SIG-M5 (cell line): ENCODE measurements around the gene KNDC1.
"Not testable (repeated sequence)": the region's sequence is repeated elsewhere in the genome, so short reads cannot be mapped to it uniquely, and the experiment has no call there.

Experiments used
- DNase-seq: peaks from one replicate; lab custom pipeline; 2025; lab: John Stamatoyannopoulos, UW

The KNDC1 gene

DNA sequence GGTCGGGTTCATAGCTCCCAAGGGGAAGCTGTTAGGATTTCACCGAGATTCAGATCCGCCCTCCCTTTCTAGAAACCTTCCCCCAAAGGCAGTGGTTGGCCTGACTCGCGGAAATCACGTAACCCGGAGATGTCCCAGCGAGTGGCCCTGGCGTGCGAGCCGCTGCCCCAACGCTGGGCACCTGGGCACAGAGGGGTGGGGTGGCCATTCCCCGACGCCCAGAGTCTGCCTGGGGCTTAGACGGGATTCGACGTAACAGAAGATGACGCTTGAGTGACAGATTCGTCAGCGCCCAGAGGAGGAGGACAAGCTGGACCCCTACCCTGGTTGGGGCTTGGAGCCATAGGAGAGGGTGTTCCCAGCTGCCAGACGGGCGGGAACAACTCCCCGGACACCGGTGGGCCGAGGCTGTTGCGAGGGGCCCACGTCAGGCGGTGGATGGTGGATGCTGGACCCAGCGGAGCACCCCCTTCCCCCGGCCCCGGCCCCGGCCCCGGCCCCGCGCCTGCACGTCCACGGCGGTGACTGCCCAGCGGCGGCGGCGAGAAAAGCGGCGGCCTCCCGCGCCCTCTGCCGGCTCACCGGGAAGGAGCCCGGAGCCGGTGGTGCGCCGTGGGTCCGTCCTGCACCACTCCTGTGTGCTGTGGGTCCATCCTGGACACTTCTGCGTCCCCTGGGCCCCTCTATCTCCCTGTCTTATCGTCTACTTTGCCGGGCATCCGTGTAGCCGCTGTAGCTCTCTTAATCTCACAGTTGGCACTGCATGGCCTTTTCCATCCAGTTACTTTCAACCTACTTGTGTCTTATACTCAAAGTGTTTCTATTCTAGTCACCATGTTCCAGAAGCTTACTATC is 35.4 kb upstream of the KNDC1 start:
- no peak for DNase-seq

DNA sequence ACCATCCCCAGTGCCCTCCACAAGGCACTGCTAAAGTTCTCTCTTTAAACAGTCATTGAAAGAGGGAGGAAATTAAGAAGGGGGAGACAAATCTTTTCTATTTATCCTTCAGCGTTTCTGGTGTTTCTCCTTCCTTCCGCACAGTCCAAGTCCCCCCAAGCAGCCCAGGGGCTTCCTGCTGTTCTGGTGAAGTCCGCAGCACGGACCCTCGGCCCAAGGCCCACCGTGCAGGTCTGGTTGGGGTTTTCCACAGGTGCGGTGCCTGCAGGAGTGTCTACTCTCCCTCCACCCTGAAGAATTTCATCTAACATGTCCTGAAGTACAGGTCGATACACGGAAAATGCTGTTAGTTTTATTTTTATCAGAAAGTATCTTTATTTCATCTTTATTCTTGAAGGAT is 34.1 kb upstream of the KNDC1 start:
- DNase-seq: no peak

DNA sequence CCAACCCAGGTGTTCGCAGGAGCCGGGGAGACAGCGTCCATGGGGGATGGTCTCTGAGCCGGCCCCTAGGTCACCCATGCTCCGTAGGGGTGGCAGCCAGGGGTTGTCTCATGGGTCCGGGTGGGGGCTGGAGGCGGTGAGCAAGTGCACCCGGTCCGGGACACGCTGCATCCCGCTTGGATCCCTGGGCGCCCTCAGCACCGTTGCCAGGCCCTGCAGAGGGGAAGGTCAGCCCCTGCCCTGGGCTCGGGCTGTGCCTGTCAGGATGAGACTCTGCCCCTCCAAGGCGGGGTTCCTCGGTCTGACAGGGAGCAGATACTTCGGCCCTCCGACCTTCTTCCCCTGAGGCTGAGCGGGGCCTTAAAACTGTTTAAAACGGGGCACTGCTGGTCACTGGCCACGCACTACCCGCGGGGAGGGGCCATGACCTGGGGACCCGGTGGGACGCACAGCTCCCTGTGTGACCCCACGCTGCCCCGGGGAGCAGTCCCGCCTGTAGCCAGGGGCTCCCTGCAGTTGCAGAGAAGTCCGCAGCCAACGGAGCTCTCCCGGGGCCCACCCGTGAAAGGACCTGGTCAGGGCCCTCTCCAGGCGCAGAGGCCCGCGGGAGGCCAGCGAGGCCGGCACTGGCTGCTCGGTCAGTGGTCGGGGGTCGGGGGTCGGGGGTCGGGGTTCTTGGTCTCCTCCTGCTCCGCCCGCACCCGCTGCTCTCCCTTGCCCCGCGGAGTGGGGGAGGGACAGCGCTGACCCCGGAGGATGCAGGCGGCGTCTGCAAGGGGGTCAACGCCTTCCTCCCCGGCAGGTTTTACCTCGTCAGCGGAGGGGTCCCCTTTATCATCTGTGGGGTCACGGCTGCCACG is 33.4 kb upstream of the KNDC1 start:
- DNase-seq: no peak

DNA sequence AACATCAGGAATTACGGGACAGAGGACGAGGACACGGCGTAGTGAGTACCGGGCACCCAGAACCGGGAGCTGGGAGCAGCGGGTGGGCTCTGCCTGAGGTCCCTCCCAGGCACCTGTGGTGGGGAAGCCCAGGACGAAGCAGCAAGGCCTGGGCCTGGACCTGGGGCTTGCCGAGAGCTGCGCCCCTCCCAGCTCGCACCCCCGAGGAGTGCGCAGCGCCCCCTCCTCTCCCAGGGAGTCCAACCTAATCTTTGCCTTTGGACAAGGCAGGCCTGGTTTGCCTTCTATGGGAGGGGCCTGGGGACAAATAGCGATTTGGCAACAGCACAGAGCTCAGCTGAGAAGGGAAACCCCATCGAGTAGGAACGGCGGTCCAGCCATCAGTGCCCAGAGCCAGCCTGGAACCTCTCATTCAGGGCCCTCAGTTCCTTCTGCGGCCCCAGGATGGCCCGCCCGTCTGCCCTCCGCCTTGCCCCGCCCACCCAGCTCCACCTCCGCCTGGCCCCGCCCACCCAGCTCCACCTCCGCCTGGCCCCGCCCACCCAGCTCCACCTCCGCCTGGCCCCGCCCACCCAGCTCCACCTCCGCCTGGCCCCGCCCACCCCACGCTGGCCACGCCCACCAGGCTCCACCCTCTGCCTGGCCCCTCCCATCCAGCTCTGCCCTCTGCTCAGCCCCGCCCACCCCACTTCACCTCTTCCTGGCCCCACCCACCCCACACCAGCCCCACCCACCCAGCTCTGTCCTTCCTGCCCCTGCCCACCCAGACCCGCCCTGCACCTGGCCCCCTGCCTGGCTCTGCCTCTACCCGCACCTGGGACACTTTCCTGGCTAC is 32.5 kb upstream of the KNDC1 start:
- DNase-seq: no peak

DNA sequence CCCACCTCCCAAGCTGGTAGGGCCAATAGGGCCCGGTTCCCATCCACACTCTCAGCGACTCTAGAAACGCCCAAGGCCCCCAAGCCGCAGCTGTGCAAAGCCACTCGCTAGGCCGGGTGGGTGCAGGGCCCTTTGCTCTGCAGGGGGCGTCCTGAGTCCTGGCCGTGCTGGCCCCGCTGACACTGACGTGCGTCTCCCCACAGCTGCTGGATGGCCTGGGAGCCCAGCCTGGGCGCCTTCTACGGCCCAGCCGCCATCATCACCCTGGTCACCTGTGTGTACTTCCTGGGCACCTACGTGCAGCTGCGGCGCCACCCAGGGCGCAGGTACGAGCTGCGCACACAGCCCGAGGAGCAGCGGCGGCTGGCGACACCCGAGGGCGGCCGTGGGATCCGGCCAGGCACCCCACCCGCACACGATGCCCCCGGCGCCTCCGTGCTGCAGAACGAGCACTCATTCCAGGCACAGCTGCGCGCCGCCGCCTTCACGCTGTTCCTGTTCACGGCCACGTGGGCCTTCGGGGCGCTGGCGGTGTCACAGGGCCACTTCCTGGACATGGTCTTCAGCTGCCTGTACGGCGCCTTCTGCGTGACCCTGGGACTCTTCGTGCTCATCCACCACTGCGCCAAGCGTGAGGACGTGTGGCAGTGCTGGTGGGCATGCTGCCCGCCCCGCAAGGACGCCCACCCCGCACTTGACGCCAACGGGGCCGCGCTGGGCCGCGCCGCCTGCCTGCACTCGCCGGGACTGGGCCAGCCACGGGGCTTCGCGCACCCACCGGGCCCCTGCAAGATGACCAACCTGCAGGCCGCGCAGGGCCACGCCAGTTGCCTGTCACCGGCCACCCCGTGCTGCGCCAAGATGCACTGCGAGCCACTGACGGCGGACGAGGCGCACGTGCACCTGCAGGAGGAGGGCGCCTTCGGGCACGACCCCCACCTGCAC is 31.6 kb upstream of the KNDC1 start:
- DNase-seq: no peak

DNA sequence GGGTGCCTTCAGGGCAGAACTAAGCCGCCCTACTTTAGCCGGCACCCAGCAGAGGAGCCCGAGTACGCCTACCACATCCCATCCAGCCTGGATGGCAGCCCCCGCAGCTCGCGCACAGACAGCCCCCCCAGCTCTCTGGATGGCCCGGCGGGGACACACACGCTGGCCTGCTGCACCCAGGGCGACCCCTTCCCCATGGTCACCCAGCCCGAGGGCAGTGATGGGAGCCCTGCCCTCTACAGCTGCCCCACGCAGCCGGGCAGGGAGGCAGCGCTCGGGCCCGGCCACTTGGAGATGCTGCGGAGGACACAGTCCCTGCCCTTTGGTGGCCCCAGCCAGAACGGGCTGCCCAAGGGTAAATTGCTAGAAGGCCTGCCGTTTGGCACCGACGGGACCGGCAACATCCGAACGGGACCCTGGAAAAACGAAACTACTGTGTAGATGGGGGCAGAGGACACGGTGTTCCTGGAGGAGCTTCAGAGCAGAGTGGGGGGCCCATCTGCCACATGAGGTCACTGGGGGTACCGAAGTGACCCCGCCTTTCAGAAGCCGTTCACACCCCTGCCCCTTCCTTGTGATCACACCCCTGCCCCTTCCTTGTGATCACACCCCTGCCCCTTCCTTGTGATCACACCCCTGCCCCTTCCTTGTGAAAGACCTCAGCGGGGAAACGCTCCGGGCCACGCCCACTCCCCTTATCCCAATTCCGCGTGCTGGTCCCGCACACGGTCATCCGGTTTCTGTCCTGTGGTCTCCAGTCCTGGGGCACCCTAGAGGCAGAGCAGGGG is 30.8 kb upstream of the KNDC1 start:
- no peak for DNase-seq

DNA sequence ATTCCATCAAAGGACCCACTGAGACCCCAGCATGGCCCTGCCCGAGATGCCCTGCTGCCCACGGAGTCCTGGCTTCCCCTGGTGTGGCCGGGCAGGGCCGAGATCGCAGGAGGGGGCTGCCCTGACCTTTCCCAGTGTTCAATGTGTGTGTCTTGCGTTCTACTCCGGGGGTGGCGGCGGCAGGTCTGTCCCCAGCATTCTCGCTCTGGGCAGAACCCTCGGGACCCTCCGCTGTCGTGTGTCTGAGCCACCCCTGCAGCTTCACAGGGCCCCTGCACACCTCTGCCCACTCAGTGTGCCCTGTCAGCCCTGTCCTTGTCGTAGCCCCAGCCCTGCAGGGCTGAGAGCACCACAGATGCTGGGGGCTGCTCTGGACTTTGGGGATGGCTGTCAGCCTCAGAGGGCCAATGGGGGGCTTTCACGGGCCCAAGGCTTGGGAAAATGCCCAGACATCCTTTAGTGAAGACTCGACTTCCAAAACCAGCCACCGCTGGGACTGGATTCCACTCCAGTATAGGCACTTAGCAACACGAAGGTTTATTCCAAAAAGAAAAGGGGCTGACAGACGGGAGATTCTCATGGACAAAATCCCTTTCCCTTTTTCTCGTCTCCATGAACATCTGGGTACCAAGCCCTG is 30.0 kb upstream of the KNDC1 start:
- DNase-seq: no peak

DNA sequence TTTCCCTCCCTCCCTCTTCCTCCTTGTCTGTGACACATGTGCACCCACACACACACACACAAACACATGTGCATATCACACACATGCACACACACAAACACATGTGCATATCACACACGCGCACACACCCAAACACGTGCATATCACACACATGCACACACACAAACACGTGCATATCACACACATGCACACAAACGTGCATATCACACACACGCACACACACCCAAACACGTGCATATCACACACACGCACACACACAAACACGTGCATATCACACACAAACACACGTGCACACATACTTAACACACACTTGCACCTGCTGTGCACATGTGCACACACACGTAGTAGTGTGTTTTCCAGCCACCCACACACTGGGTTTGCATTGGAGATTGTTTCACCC is 29.4 kb upstream of the KNDC1 start:
- DNase-seq: no peak

DNA sequence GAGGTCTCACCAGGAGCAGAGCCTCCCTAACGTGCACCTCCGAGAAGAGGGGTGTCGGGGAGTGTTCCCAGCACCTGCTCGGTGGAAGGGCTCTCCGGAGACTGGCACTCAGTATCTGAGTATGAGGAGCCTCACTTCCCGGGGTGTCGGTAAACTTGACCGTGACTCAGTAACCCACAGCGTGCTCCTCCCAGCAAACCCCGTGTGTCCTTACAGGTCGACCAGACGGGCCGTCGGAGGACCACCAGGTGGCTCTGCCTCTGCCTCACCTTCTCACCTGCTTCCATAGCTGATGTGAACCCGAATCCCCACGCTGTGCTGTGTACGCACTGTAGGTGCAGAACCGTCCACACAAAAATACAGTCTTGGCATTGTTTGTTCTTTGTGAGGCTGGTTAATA is 29.0 kb upstream of the KNDC1 start:
- no peak for DNase-seq

DNA sequence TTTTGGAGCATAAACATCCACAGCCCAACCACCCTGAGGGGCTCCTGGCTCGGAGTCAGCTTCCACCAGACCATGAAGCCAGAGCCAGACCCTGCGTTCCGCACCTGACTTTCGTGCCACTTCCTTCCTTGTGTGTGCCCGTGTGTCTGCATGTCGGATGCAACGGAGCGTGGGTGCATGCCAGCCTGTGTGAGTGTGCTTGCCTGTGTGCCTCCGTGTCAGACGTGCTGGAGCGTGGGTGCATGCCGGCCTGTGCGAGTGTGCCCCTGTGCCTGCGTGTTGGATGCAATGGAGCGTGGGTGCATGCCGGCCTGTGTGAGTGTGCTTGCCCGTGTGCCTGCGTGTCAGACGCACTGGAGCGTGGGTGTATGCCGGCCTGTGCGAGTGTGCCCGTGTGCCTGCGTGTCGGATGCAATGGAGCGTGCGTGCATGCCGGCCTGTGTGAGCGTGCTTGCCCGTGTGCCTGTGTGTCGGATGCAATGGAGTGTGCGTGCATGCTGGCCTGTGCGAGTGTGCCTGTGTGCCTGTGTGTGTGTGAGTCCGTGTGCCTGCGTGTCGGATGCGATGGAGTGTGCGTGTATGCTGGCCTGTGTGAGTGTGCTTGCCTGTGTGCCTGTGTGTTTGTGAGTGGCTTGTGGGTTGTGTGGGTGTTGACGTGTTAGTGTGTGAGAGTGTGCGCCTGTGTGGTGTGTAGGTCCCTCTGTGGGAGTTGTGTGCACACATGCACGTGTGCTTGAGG is 28.1 kb upstream of the KNDC1 start:
- DNase-seq: no peak

DNA sequence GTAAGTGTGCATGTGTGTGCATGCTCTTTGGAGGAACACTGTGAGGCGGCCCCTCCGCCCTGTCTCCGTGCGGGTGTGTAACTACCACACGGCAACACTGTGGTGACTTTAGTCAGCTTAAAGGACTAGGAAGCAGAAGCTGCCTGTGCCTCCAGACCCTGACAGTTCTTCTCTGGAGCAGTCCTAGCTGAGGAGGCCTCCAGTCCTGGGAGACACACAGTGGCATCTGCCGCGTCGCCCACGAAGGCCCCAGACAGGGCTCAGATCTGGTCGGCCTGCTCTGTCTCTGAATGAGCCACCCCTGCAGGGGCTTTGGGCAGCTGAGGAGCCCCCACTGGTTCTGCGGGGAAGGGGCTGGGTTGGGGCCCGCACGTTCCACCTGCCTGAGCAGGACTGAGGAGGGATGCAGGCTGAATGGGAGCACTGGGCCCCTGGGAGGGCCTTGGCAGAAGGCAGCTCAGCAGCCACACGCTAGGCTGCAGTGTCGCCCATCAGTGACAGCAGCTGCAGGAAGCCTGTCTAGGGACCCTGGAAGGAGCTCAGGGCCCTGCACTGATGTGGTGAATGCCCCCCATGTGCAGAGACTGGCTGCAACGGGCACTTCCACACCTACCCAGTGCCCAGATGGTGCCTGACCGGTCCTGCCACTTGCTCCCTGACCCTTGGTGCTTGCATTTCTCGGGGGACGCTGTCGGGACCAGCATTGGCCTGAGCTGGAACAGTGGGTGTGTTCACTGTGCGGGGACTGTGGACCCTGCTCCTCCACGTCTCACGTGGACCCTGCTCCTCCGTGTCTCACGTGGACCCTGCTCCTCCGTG is 27.3 kb upstream of the KNDC1 start:
- DNase-seq: no peak

DNA sequence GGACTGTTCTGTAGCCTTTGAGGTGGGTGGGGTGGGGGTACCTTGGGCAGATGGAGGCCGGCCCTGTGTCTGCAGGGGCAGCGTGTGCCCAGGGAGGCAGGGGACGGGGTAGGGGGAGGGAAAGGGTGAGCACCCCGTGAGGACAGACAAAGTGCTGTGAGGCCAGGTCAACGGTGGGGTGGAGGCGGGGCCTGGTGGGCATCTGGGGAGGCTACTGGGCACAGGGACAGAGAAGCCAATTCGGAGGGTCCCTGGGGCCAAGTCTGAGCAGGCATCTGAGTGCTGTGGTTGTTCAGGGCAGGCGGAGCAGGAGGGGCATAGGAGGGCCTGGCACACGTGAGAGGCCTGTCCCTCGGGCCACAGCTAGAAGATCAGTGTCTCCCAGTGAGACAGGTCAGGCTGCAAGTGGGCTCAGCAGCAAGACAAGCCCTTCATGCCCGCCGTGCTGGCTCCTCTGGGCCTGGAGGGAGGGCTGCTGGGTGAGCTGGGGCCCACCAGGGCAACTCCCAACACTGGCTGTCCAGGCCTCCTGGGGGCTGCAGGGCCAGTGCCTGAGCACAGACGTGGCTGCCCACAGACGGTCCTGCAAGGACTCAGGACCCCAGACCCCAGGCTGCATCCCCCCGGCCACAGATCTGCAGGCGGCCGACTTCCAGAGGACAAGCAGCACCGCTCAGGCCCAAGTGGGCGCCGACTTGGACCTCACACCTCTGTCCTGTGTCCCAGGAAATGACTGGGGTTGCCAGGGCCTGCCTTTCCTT is 26.4 kb upstream of the KNDC1 start:
- no peak for DNase-seq

DNA sequence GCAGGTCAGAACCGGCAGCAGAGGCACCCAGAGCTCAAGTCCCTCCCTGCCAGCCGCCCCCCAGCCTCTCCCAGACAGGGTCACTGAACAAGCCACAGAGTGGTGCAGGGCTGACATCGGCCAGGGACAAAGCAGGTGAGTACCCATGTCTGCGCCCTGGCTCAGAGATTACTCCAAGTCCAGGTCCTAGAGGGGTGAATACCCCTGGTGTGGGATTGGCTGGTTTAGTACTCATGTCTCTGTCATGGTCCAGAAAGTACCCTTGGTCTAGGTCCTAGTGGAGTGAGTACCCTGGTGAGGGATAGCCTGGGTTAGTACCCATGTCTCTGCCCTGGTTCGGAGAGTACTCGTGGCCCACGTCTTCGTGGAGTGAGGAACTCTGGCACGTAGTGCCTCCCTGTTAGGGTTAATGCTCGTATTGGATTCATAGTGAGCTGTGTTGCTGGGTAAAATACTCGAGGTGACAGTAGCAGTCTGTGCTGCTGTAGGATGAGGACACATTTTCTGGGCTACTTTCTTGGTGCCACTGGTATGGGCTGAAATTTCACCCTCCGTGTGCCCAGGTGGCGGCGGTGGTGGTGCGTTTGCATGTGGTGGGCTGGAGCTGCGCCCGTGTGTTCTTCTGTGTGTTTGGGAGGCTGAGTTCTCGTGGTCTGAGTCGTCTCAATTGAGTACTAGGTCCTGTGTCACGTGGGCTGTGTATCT is 25.5 kb upstream of the KNDC1 start:
- no peak for DNase-seq

DNA sequence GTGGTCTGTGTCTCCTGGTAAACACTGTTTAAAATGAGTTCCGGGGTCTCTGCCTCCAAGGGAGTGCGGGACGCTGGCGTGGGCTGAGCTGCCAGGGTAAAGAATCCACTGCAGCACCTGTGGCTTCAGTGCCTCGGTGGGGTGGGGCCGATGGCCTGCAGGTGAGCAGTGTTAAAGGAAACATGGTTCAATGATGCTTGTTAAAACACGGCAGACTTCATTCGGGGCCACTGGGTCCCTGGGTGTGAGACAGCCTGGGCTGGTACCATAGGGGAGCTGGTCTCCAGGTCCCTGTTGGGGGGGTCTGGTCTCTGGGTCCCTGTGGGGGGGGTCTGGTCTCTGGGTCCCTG is 24.9 kb upstream of the KNDC1 start:
- no peak for DNase-seq

DNA sequence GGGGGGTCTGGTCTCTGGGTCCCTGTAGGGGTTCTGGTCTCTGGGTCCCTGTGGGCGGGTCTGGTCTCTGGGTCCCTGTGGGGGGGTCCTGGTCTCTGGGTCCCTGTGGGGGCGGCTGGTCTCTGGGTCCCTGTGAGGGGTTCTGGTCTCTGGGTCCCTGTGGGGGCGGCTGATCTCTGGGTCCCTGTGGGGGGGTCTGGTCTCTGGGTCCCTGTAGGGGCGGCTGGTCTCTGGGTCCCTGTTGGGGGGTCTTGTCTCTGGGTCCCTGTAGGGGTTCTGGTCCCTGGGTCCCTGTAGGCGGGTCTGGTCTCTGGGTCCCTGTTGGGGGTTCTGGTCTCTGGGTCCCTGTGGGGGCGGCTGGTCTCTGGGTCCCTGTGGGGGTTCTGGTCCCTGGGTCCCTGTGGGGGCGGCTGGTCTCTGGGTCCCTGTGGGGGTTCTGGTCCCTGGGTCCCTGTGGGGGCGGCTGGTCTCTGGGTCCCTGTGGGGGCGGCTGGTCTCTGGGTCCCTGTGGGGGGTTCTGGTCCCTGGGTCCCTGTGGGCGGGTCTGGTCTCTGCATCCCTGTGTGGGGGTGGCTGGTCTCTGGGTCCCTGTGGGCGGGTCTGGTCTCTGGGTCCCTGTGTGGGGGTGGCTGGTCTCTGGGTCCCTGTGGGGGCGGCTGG is 22.4 kb upstream of the KNDC1 start:
- DNase-seq: not testable (repeated sequence)

DNA sequence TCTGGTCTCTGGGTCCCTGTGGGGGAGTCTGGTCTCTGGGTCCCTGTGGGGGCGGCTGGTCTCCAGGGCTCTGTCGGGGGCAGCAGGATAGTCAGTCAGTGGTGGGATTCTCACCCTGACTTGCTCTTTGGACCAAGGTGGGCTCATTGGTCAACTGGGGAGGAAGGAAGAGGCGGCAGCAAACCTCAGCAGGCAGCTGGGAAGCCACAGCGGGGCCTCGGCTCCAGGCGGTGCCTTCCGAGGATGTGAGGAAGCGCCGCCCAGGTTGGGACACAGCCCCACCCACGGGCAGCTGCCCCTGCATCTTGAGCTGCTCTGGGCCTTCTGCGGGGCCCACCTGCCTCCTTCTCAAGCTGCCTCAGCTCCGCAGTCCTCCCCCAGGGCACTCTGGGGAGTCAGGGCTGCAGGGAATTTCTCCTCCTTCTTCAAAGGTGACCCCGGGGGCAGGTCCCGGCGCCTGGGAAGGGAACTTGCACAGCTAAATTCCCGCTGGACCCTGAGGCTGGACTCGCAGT is 20.4 kb upstream of the KNDC1 start:
- DNase-seq: no peak
